ENCODE results near the gene EFL1.
A peak's percentile ranks its signal among the peaks of the same experiment; 100 is the strongest.

DNA sequence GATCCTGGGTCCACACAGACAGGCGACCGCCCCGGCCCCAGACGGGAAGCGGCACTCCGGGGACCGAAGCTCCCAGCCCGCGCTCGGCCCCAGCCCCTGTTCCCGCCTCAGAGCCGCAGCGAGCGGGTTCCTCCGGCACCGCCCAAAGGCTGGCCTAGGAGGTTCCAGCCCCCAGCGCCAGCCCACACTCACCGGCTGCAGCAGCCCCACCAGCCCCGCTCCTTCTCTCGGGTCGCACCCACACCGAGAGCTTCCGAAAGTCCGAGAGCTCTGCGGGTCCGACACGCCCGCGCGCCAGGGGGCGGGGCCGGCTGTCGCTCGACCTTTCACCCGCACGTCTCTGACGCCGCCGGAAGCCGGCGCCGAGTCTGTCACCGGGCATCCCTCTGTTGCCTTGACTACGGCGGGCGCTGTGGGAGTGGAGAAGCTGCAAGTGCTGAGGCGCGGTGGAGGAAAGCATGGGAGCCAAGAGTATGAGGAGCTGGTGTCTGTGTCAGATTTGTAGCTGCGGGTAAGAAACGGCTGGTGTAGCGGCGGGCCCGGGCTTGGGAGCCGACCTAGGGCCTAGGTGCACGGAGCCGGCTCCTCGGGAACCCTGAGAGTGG is at the start of gene EFL1, which contains the start of gene SAXO2:
- TF ChIP-seq, protein P1, sequence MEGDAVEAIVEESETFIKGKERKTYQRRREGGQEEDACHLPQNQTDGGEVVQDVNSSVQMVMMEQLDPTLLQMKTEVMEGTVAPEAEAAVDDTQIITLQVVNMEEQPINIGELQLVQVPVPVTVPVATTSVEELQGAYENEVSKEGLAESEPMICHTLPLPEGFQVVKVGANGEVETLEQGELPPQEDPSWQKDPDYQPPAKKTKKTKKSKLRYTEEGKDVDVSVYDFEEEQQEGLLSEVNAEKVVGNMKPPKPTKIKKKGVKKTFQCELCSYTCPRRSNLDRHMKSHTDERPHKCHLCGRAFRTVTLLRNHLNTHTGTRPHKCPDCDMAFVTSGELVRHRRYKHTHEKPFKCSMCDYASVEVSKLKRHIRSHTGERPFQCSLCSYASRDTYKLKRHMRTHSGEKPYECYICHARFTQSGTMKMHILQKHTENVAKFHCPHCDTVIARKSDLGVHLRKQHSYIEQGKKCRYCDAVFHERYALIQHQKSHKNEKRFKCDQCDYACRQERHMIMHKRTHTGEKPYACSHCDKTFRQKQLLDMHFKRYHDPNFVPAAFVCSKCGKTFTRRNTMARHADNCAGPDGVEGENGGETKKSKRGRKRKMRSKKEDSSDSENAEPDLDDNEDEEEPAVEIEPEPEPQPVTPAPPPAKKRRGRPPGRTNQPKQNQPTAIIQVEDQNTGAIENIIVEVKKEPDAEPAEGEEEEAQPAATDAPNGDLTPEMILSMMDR (IDR thresholded peaks at IDR 0.05), result no peak
- TF ChIP-seq POLR2A (IDR thresholded peaks at IDR 0.05) (peak in 1 of 2 donors; percentile 21), POLR2AphosphoS5 (IDR thresholded peaks at IDR 0.05; ENCODE audit: insufficient read depth in 1 of 2, low read depth in 1 of 2) (peak in 1 of 2 donors; percentile 77)
